ENCODE measurements around the gene NUBPL. TPM values are rescaled to one million over a fixed set of nuclear protein-coding genes. Genes with fewer than 3 reads are reported as not detected.

NUBPL gene
- total RNA-seq, 1 donor from 2014 or later, result 8.7 TPM

DNA sequence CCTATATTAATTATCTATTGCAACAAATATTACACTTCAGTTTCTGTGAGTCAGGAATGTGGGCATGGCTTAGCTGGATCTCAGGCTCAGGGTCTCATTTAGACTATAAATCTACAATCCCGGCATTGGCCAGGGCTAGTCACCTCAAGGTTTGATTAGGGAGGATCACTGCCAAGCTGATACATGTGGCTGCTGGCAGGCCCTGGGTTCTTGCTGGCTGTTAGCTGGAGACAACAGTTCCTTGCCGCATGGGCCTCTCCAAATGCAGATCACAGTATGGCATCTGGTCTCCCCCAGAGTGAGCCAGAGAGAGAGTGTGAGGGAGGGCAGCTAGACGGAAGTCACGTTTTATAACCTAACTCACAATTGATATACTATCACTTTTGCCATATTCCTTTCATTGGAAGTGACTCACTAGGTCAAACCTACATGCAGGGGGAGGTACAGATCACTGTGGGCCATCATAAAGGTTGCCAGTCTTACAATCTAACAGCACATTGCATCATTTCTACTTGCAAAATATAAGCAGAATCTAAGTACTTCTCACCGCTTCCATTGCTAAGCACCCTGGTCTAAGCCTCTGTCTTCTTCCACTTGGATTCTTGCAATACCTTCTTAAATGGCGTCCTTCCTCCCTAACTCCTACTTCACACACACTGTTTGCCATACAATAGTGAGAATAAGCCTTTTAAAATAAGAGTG, 341.9 kb downstream of the NUBPL start:
- Mint-ChIP-seq H3K4me1 (ENCODE audit: low read depth) (no peaks in the 10 kb centered on the region), H3K9me3 (no peaks in the 10 kb centered on the region), H3K4me3 (ENCODE audit: low read depth) (no peak overlapping the region), H3K27me3 (ENCODE audit: low read depth) (no peaks in the 10 kb centered on the region), H3K27ac (no peak overlapping the region), H3K36me3 (ENCODE audit: low read depth) (no peaks in the 10 kb centered on the region)
- intact Hi-C loops (cut with micrococcal nuclease), result no loop called here
- DNase-seq (ENCODE audit: low spot score), result no peak

DNA sequence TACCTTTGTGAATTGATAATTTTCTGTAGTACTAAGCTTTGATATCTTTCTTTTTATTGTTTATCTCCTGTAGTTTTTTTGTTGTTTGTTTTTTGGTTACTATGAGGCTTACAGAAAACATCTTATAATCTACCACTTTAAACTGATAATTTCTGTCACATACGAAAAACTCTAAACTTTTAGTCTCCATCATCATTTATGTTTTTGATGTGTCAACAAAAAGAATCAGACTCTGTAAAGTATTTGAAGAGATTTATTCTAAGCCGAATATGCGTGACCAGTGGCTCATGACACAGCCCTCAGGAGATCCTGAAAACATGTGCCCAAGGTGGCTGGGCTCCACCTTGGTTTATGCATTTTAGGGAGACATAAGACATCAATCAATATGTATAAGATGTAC, 348.8 kb downstream of the NUBPL start:
- Mint-ChIP-seq H3K36me3 (ENCODE audit: low read depth) (no peaks in the 10 kb centered on the region), H3K4me3 (ENCODE audit: low read depth) (no peak overlapping the region), H3K27ac (no peak overlapping the region), H3K27me3 (ENCODE audit: low read depth) (no peaks in the 10 kb centered on the region), H3K4me1 (ENCODE audit: low read depth) (no peaks in the 10 kb centered on the region), H3K9me3 (peaks cover 14% of the 10 kb centered on the region)
- intact Hi-C loops (cut with micrococcal nuclease), result no loop called here
- DNase-seq (ENCODE audit: low spot score), result no peak

Other genes starting within 250 kb of the NUBPL start
- 23.1 TPM in 2 replicates for gene HEATR5A, start 140.9 kb upstream of the NUBPL start, total RNA-seq
- gene DTD2, start 103.9 kb upstream of the NUBPL start, total RNA-seq, result 26.7 and 26.9 TPM in 2 replicates
- gene GPR33, start 73.4 kb upstream of the NUBPL start, total RNA-seq, result not detected in 2 replicates